ENCODE results near the gene PTPRT.

The PTPRT gene

GRCh38 chr20:42531508-42531961 is 658.2 kb downstream of the PTPRT start:
- no peak overlapping the region for H3K27ac ChIP-seq
- no peaks in the 10 kb centered on the region for H3K36me3 ChIP-seq
- TF ChIP-seq CTCF (IDR thresholded peaks at IDR 0.05) = no peak
- no peak overlapping the region for H3K4me3 ChIP-seq (ENCODE audit: low read depth in 1 of 2, low read length in 1 of 2)
- H3K27me3 ChIP-seq = no peaks in the 10 kb centered on the region
- H3K9me3 ChIP-seq = no peaks in the 10 kb centered on the region
- no peaks in the 10 kb centered on the region for H3K4me1 ChIP-seq (ENCODE audit: control insufficient read depth in 1 of 2, insufficient read depth in 1 of 2, low read depth in 1 of 2, low read length in 1 of 2)

- Histone ChIP-seq H3K4me1 (ENCODE audit: control insufficient read depth in 1 of 2, insufficient read depth in 1 of 2, low read depth in 1 of 2, low read length in 1 of 2) (no peaks in the 10 kb centered on the region), H3K9me3 (no peaks in the 10 kb centered on the region), H3K27ac (no peak overlapping the region), H3K4me3 (ENCODE audit: low read depth in 1 of 2, low read length in 1 of 2) (no peak overlapping the region), H3K36me3 (no peaks in the 10 kb centered on the region), H3K27me3 (no peaks in the 10 kb centered on the region)
- TF ChIP-seq CTCF (IDR thresholded peaks at IDR 0.05) = no peak
Measured at GRCh38 chr20:42530855-42531448, 658.8 kb downstream of the PTPRT start.

- Histone ChIP-seq H3K9me3 (no peaks in the 10 kb centered on the region), H3K4me3 (ENCODE audit: low read depth in 1 of 2, low read length in 1 of 2) (no peak overlapping the region), H3K4me1 (ENCODE audit: control insufficient read depth in 1 of 2, insufficient read depth in 1 of 2, low read depth in 1 of 2, low read length in 1 of 2) (no peaks in the 10 kb centered on the region), H3K36me3 (no peaks in the 10 kb centered on the region), H3K27ac (no peak overlapping the region), H3K27me3 (no peaks in the 10 kb centered on the region)
- TF ChIP-seq CTCF (IDR thresholded peaks at IDR 0.05) = no peak
Measured at GRCh38 chr20:42530191-42530590, 659.5 kb downstream of the PTPRT start.

GRCh38 chr20:42524058-42524457 is 665.6 kb downstream of the PTPRT start:
- Histone ChIP-seq H3K36me3 (no peaks in the 10 kb centered on the region), H3K9me3 (no peaks in the 10 kb centered on the region), H3K27ac (no peak overlapping the region), H3K27me3 (no peaks in the 10 kb centered on the region), H3K4me1 (ENCODE audit: control insufficient read depth in 1 of 2, insufficient read depth in 1 of 2, low read depth in 1 of 2, low read length in 1 of 2) (no peaks in the 10 kb centered on the region), H3K4me3 (ENCODE audit: low read depth in 1 of 2, low read length in 1 of 2) (no peak overlapping the region)
- TF ChIP-seq CTCF (IDR thresholded peaks at IDR 0.05) = no peak

- H3K27ac ChIP-seq = no peak overlapping the region
- no peaks in the 10 kb centered on the region for H3K27me3 ChIP-seq
- H3K36me3 ChIP-seq = no peaks in the 10 kb centered on the region
- no peak overlapping the region for H3K4me3 ChIP-seq (ENCODE audit: low read depth in 1 of 2, low read length in 1 of 2)
- no peak for TF ChIP-seq CTCF (IDR thresholded peaks at IDR 0.05)
- H3K4me1 ChIP-seq (ENCODE audit: control insufficient read depth in 1 of 2, insufficient read depth in 1 of 2, low read depth in 1 of 2, low read length in 1 of 2) = no peaks in the 10 kb centered on the region
- H3K9me3 ChIP-seq = no peaks in the 10 kb centered on the region
Measured at GRCh38 chr20:42516692-42517091, 673.0 kb downstream of the PTPRT start.

Data from neutrophil (primary cell).